ENCODE data around the gene TTC31.

GRCh38 chr2:74457129-74457548 lies 25.7 kb upstream of the TTC31 start:
- no peak for TF ChIP-seq TAF1 (IDR thresholded peaks at IDR 0.05; ENCODE audit: borderline replicate concordance, insufficient read depth, low read length)
- TF ChIP-seq REST (IDR thresholded peaks at IDR 0.05; ENCODE audit: insufficient read depth in 1 of 2, low read depth in 2 of 2, low read length in 2 of 2) = no peak

Data from PFSK-1 (cell line).